Upper lobe of left lung (tissue), 6 donors: ENCODE data around the gene ATP11C. TPM values are rescaled to one million over a fixed set of nuclear protein-coding genes. Genes with fewer than 3 reads are reported as not detected.

Source experiments
- ATAC-seq, 2 donors: fragments of 200-7000 bp; cut with Tn5 transposase; one replicate each; pipeline ENCODE4 v1.9.1; 2022; ENCODE audit warnings: mild to moderate bottlenecking in 2 of 2, moderate library complexity in 2 of 2; ENCODE audit not compliant: low FRiP score in 2 of 2
- DNase-seq, 2 donors: peaks; one replicate each; pipeline ENCODE4 v3.0.0-alpha.2; 2019 to 2020
- H3K27ac ChIP-seq, 4 donors: fragments of 200-600 bp; sonication (generic); one replicate each; pipeline ENCODE4 v1.5.1; 2016 to 2019
- H3K27me3 ChIP-seq, 4 donors: fragments of 200-600 bp; sonication (generic); one replicate each; pipeline ENCODE4 v1.5.1; 2017 to 2019
- H3K36me3 ChIP-seq, 4 donors: fragments of 200-600 bp; sonication (generic); one replicate each; pipeline ENCODE4 v1.5.1; 2016 to 2019
- H3K4me1 ChIP-seq, 4 donors: fragments of 200-600 bp; sonication (generic); one replicate each; pipeline ENCODE4 v1.5.1; 2018 to 2019
- H3K4me3 ChIP-seq, 4 donors: fragments of 200-600 bp; sonication (generic); one replicate each; pipeline ENCODE4 v1.5.1; 2017 to 2019; ENCODE audit warnings: mild to moderate bottlenecking in 2 of 4, moderate library complexity in 1 of 4
- H3K9me3 ChIP-seq, 4 donors: fragments of 200-600 bp; sonication (generic); one replicate each; pipeline ENCODE4 v1.5.1; 2018 to 2019
- EP300 ChIP-seq, 4 donors: sonication (generic); formaldehyde crosslinking; IDR thresholded peaks; one replicate each; pipeline ENCODE4 v1.5.1; 2017; ENCODE audit warnings: antibody characterized with exemption in 4 of 4, control low read depth in 2 of 4
- POLR2A ChIP-seq, 4 donors: fragments of 450-650 bp; IDR thresholded peaks; one replicate each; pipeline ENCODE4 v1.5.1; 2016 to 2017; ENCODE audit warnings: antibody characterized with exemption in 4 of 4, mild to moderate bottlenecking in 2 of 4
- POLR2AphosphoS5 ChIP-seq, 2 donors: sonication (generic); formaldehyde crosslinking; IDR thresholded peaks; one replicate each; pipeline ENCODE4 v1.5.1; 2017; ENCODE audit warnings: antibody characterized with exemption in 2 of 2
- WGBS, 2 donors: methylation state at CpG; one replicate each; pipeline ENCODE4 v1.1.5; 2017 to 2018; 5-methylcytosine and 5-hydroxymethylcytosine counted together
- total RNA-seq, 6 donors: library from RNA; depleted of rRNA in 4 of 6; stranded (reverse); fragments of >200 nt in 4 of 6; gene quantifications; one replicate each; pipeline versions ENCODE4 v1.1.0 to v1.2.1, GENCODE V29; 2016 to 2021
- TF ChIP-seq, protein P1 (sequence below), 6 experiments: fragments of 450-650 bp in 4 of 6; fragments of 200-600 bp in 2 of 6; sonication (generic) in 2 of 6; IDR thresholded peaks; one replicate each; pipeline ENCODE4 v1.5.1; 2016 to 2019; ENCODE audit warnings: antibody characterized with exemption in 6 of 6
- donor health status: DM: no; HTN: no; CAD: no; lungs with moderate emphysema.
- donor health status: DM: no; HTN: yes; CAD: no; lungs with severe emphysema.

Gene ATP11C
- total RNA-seq, 6 donors from 2014 or later: 9.5 to 24.4 (median 15.1) TPM

DNA sequence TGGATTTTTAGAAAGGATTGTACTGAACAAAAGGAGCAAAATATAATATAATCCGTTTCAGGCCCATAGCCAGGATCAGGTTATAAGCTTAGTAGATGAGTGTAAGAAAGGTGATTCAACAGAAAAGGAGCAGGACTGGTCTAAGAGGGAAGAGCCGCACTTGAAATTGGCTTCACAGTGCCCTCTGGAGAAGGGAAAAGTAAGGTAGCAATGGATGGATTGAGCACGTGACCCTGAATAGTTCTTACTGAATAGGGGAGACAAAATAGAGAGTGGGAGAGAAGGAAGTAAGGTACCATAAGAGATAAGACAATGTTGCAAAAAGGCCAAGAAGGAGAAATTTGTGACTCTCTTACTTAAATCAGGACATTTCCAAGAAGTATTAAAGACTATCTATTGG lies 16.9 kb upstream of the ATP11C start:
- ATAC-seq (no peak), DNase-seq (no peak)
- WGBS, 2 donors: 57 to 58% methylated on average over 3 of the region's 3 CpGs
- no peaks in the 10 kb centered on the region for H3K4me1 ChIP-seq
- no peak overlapping the region for H3K4me3 ChIP-seq
- H3K36me3 ChIP-seq: no peaks in the 10 kb centered on the region
- H3K27ac ChIP-seq: no peak overlapping the region
- no peaks in the 10 kb centered on the region for H3K9me3 ChIP-seq
- H3K27me3 ChIP-seq: no peaks in the 10 kb centered on the region
- TF ChIP-seq, protein P1, sequence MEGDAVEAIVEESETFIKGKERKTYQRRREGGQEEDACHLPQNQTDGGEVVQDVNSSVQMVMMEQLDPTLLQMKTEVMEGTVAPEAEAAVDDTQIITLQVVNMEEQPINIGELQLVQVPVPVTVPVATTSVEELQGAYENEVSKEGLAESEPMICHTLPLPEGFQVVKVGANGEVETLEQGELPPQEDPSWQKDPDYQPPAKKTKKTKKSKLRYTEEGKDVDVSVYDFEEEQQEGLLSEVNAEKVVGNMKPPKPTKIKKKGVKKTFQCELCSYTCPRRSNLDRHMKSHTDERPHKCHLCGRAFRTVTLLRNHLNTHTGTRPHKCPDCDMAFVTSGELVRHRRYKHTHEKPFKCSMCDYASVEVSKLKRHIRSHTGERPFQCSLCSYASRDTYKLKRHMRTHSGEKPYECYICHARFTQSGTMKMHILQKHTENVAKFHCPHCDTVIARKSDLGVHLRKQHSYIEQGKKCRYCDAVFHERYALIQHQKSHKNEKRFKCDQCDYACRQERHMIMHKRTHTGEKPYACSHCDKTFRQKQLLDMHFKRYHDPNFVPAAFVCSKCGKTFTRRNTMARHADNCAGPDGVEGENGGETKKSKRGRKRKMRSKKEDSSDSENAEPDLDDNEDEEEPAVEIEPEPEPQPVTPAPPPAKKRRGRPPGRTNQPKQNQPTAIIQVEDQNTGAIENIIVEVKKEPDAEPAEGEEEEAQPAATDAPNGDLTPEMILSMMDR (IDR thresholded peaks at IDR 0.05): no peak
- TF ChIP-seq EP300 (IDR thresholded peaks at IDR 0.05) (no peak), POLR2A (IDR thresholded peaks at IDR 0.05) (no peak), POLR2AphosphoS5 (IDR thresholded peaks at IDR 0.05) (no peak)

DNA sequence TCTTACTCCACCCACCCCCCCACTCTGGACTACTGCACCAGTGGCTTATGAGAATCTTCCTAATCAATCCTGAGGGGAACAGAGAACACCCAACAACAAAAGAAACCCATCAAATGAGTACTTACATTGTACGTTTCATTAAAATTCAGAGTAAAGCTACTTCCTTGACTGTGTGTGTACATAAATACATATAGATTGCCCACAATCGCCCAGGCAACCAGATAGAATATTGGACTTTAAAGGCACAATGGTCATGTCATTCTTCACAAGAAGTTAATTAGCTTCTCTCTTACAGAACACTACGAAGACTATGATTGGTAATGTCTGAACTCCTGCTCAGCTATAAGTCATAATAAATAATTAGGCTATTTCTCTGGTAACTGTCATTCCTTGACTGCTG lies 12.2 kb upstream of the ATP11C start:
- 61 to 74% methylated on average over 3 of the region's 3 CpGs for WGBS, 2 donors
- ATAC-seq: no peak
- DNase-seq: no peak

DNA sequence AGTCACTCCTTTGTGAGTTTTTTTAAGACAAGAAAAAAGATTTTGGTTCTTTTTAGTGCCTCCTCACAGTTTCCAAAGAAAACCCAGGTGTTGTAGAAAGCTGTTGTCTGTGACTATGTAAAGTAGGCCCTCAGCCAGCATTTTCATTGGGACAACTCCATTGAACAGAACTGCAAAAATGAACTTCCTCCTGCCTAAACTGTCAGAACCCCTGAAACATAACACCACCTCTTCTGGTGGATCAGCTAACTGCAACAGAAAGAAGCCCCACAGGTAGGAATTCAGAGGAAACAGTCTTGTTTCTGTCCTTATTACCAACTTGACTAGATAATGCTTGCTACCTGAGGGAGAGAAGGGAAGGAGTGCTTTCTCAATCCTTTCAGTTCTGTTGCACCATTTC lies 3.4 kb upstream of the ATP11C start:
- no peak for DNase-seq
- no peak overlapping the region for H3K27ac ChIP-seq
- H3K27me3 ChIP-seq: peaks cover 0 to 6% (median 0%) of the 10 kb centered on the region in 4 donors
- no peak for ATAC-seq
- H3K9me3 ChIP-seq: no peaks in the 10 kb centered on the region
- no peak for TF ChIP-seq POLR2A (IDR thresholded peaks at IDR 0.05)
- TF ChIP-seq EP300 (IDR thresholded peaks at IDR 0.05): no peak
- no peak for TF ChIP-seq POLR2AphosphoS5 (IDR thresholded peaks at IDR 0.05)
- TF ChIP-seq, protein P1 (IDR thresholded peaks at IDR 0.05): no peak
- no peak overlapping the region for H3K4me3 ChIP-seq
- no peaks in the 10 kb centered on the region for H3K36me3 ChIP-seq
- H3K4me1 ChIP-seq: peaks cover 0 to 5% (median 1%) of the 10 kb centered on the region in 4 donors

More for the DNA sequence above, 12.2 kb upstream of the ATP11C start:
- Histone ChIP-seq H3K4me3 (no peak overlapping the region), H3K9me3 (no peaks in the 10 kb centered on the region), H3K4me1 (no peaks in the 10 kb centered on the region), H3K36me3 (no peaks in the 10 kb centered on the region), H3K27me3 (no peaks in the 10 kb centered on the region), H3K27ac (no peak overlapping the region)
- TF ChIP-seq EP300 (IDR thresholded peaks at IDR 0.05) (no peak), POLR2A (IDR thresholded peaks at IDR 0.05) (no peak), POLR2AphosphoS5 (IDR thresholded peaks at IDR 0.05) (no peak)
- TF ChIP-seq, protein P1 (IDR thresholded peaks at IDR 0.05): no peak

DNA sequence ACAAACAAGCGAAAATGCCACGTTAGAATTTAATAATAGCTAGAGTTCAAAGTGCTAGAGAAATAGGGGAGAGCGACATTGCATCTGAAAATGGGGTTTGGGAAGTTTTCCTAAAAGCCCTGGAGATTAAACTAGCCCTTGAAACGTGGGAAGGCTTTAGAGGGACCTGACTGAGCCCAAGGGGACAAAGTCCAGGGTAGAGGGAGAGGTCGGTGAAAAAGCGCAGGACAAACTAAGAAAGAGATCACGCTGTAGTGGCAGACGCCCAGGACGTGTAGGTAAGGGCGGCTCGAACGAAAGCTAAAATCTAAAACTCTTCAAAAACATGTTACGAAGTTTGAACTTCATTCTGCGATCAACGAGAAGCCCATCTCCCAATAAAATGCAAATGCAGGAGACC lies 1.1 kb upstream of the ATP11C start:
- Histone ChIP-seq H3K36me3 (no peaks in the 10 kb centered on the region), H3K4me1 (peaks cover 0 to 12% (median 3%) of the 10 kb centered on the region in 4 donors), H3K4me3 (peak overlapping the region in 3 of 4 donors; percentile 50 to 86 (median 75)), H3K27ac (peak overlapping the region; percentile 93 to 99 (median 97)), H3K9me3 (no peaks in the 10 kb centered on the region), H3K27me3 (peaks cover 0 to 8% (median 0%) of the 10 kb centered on the region in 4 donors)
- TF ChIP-seq, protein P1 (IDR thresholded peaks at IDR 0.05): no peak
- no peak for TF ChIP-seq POLR2AphosphoS5 (IDR thresholded peaks at IDR 0.05)
- DNase-seq: no peak
- no peak for ATAC-seq
- 63 to 78% methylated on average over 15 of the region's 15 CpGs for WGBS, 2 donors
